Keratinocyte (primary cell): Measurements from ENCODE around the gene RAB8A. TPM values are rescaled to one million over a fixed set of nuclear protein-coding genes. Genes with fewer than 3 reads are reported as not detected.
A peak's percentile ranks its signal among the peaks of the same experiment; 100 is the strongest.

Experiments
- DNase-seq: peaks from one replicate; pipeline ENCODE4 v3.0.0-alpha.2; 2011; ENCODE audit warnings: low read depth, missing footprints, low spot score
- FAIRE-seq: peaks from 2 replicates; lab custom pipeline; 2011; peaks lifted over from hg19 to GRCh38; lab: Jason Lieb, UNC
- H2AFZ ChIP-seq: 2 replicates; pipeline ENCODE4 v1.6.0; 2012; ENCODE audit warnings: low read length, control low read depth, inconsistent platforms; ENCODE audit not compliant: control insufficient read depth
- H3K27ac ChIP-seq: 2 replicates; pipeline ENCODE4 v1.5.1; 2011; ENCODE audit warnings: low read length; ENCODE audit not compliant: control insufficient read depth, insufficient read depth
- H3K27me3 ChIP-seq: 3 replicates; pipeline ENCODE4 v1.6.0; 2011; ENCODE audit warnings: low read length; ENCODE audit not compliant: control insufficient read depth, insufficient read depth; ENCODE audit errors: extremely low read depth
- H3K36me3 ChIP-seq, 2 experiments: 2 replicates in 1 of 2; 3 replicates in 1 of 2; pipeline ENCODE4 v1.5.1; 2011; ENCODE audit warnings: low read length in 2 of 2, mild to moderate bottlenecking in 1 of 2; ENCODE audit not compliant: control insufficient read depth in 2 of 2, insufficient read depth in 2 of 2; ENCODE audit errors: extremely low read depth in 1 of 2
- H3K4me1 ChIP-seq: 3 replicates; pipeline ENCODE4 v1.5.1; 2011; ENCODE audit warnings: low read length; ENCODE audit not compliant: control insufficient read depth, insufficient read depth; ENCODE audit errors: extremely low read depth
- H3K4me2 ChIP-seq: 3 replicates; pipeline ENCODE4 v1.6.0; 2011; ENCODE audit warnings: low read depth, low read length; ENCODE audit not compliant: control insufficient read depth, insufficient read depth; ENCODE audit errors: extremely low read depth
- H3K4me3 ChIP-seq, 3 experiments: fragments of 200-600 bp in 1 of 3; sonication (generic) in 1 of 3; 2 replicates in 2 of 3; 3 replicates in 1 of 3; pipeline ENCODE4 v1.5.1; 2011 to 2016; ENCODE audit warnings: low read length in 3 of 3, mild to moderate bottlenecking in 3 of 3, control low read depth in 2 of 3, inconsistent platforms in 1 of 3, low read depth in 1 of 3, mixed read lengths in 1 of 3, mixed run types in 1 of 3, moderate library complexity in 1 of 3; ENCODE audit not compliant: control insufficient read depth in 2 of 3, insufficient read depth in 2 of 3; ENCODE audit errors: extremely low read depth in 1 of 3
- H3K79me2 ChIP-seq: 2 replicates; pipeline ENCODE4 v1.6.0; 2012; ENCODE audit warnings: low read length; ENCODE audit not compliant: control insufficient read depth, insufficient read depth
- H3K9ac ChIP-seq: 3 replicates; pipeline ENCODE4 v1.6.0; 2011; ENCODE audit warnings: low read length; ENCODE audit not compliant: control insufficient read depth, insufficient read depth; ENCODE audit errors: extremely low read depth
- H3K9me1 ChIP-seq: 3 replicates; pipeline ENCODE4 v1.6.0; 2011; ENCODE audit warnings: low read length; ENCODE audit not compliant: control insufficient read depth, insufficient read depth; ENCODE audit errors: extremely low read depth
- H3K9me3 ChIP-seq: 2 replicates; pipeline ENCODE4 v1.5.1; 2012; ENCODE audit warnings: low read depth, low read length; ENCODE audit not compliant: control insufficient read depth
- H4K20me1 ChIP-seq: 3 replicates; pipeline ENCODE4 v1.6.0; 2011; ENCODE audit warnings: low read length; ENCODE audit not compliant: control insufficient read depth, insufficient read depth; ENCODE audit errors: extremely low read depth
- CTCF ChIP-seq, 3 experiments: IDR thresholded peaks in 1 of 3; conservative IDR thresholded peaks in 1 of 3; optimal IDR thresholded peaks in 1 of 3; 2 replicates in 2 of 3; 3 replicates in 1 of 3; pipeline versions ENCODE3 to v1.5.1; 2011; ENCODE audit warnings: low read length in 3 of 3, mild to moderate bottlenecking in 3 of 3, moderate library complexity in 2 of 3, control low read depth in 1 of 3, inconsistent platforms in 1 of 3; ENCODE audit not compliant: insufficient read depth in 2 of 3; ENCODE audit errors: extremely low read depth in 1 of 3
- EZH2 ChIP-seq: IDR thresholded peaks from one replicate; pipeline ENCODE4 v1.6.1; 2012; ENCODE audit warnings: inconsistent platforms, mild to moderate bottlenecking, low read length, moderate library complexity
- dilution Hi-C: fragments of 300-500 bp; cut with MboI; formaldehyde crosslinking; loops from one replicate; pipeline ENCODE4 v1.7.0; 2020; ENCODE audit warnings: low sequenced_read_pairs; ENCODE audit not compliant: extremely low pct_ligation_motif_present
- polyA plus RNA-seq, 5 experiments: library from polyadenylated mRNA; depleted of rRNA in 3 of 5; stranded (reverse) in 3 of 5; stranded (forward) in 1 of 5; unstranded in 1 of 5; fragments of >200 nt; gene quantifications; 1 replicate in 1 of 5; 2 replicates in 3 of 5; 3 replicates in 1 of 5; pipeline versions ENCODE4 v1.2.1 to v1.2.3, GENCODE V29; 2011 to 2012; ENCODE audit warnings: missing spikeins in 2 of 5, low read depth in 1 of 5, low replicate concordance in 1 of 5

RAB8A gene
- polyA plus RNA-seq, 1 donor (not counting 4 experiments of a cell fraction or from before 2014, with no cell fraction given) = 95.1 TPM

- H3K36me3 ChIP-seq = peaks cover 29 to 39% of the 10 kb centered on the region in 2 experiments
- peaks cover 25% of the 10 kb centered on the region for H3K4me1 ChIP-seq
- peak overlapping the region; percentile 87 for H3K4me2 ChIP-seq
- dilution Hi-C loops = no loop called here
- H4K20me1 ChIP-seq = peaks cover 3% of the 10 kb centered on the region
- H3K4me3 ChIP-seq = peak overlapping the region; percentile 74 to 95 (median 94)
- H3K79me2 ChIP-seq = peaks cover 48% of the 10 kb centered on the region
- peak overlapping the region; percentile 94 for H3K9ac ChIP-seq
- H3K27ac ChIP-seq = peak overlapping the region; percentile 98
- no peaks in the 10 kb centered on the region for H3K27me3 ChIP-seq
- H2AFZ ChIP-seq = no peak overlapping the region
- no peaks in the 10 kb centered on the region for H3K9me1 ChIP-seq
- FAIRE-seq (no peak), DNase-seq (no peak)
- TF ChIP-seq CTCF (optimal IDR thresholded peaks at IDR 0.05 in 1 of 3, IDR thresholded peaks at IDR 0.05 in 1 of 3, conservative IDR thresholded peaks at IDR 0.05 in 1 of 3; ENCODE audit: extremely low read depth in 1 of 3, insufficient read depth in 2 of 3, low read length in 3 of 3) = no peak
- no peak for TF ChIP-seq EZH2
- no peaks in the 10 kb centered on the region for H3K9me3 ChIP-seq
Measured at GRCh38 chr19:16077984-16078758, 33.5 kb upstream of the RAB8A start.

GRCh38 chr19:16078759-16079707 lies 32.7 kb upstream of the RAB8A start:
- Histone ChIP-seq H3K9me1 (no peaks in the 10 kb centered on the region), H3K27me3 (no peaks in the 10 kb centered on the region), H2AFZ (no peak overlapping the region), H4K20me1 (peaks cover 3% of the 10 kb centered on the region), H3K4me3 (peak overlapping the region; percentile 74 to 95 (median 94)), H3K9ac (peak overlapping the region; percentile 94), H3K27ac (peak overlapping the region; percentile 98), H3K9me3 (no peaks in the 10 kb centered on the region), H3K4me2 (peak overlapping the region; percentile 87), H3K4me1 (peaks cover 25% of the 10 kb centered on the region), H3K36me3 (peaks cover 27 to 42% of the 10 kb centered on the region in 2 experiments), H3K79me2 (peaks cover 56% of the 10 kb centered on the region)
- TF ChIP-seq CTCF (optimal IDR thresholded peaks at IDR 0.05 in 1 of 3, IDR thresholded peaks at IDR 0.05 in 1 of 3, conservative IDR thresholded peaks at IDR 0.05 in 1 of 3; ENCODE audit: extremely low read depth in 1 of 3, insufficient read depth in 2 of 3, low read length in 3 of 3) (no peak), EZH2 (no peak)
- FAIRE-seq (peak; percentile 74), DNase-seq (peak; percentile 82)
- dilution Hi-C loops = no loop called here
